ENCODE results near the gene PEX11A. TPM values are rescaled to one million over a fixed set of nuclear protein-coding genes. Genes with fewer than 3 reads are reported as not detected.

Gene PEX11A
- total and polyA plus RNA-seq, 2 of the 8 experiments (the other 6 are each of a cell fraction or from before 2014, with no cell fraction given) = 2.9 to 3.0 TPM

DNA sequence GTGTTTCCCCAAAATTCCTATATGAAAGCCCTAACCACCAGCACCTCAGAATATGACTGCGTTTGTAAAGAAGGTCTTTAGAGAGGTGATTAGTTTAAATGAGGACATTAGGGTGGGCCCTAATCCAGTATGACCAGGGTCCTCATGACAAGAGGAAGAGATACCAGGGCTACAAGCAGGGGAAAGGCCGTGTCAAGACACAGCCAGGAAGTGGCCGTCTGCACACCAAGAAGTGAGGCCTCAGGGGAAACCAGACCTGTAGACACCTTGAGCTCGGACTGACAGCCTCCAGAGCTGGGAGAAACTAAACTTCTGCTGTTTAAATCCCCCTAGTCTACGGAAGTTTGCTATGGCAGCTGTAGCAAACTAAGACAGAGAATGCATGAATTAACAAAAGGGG is 49.5 kb downstream of the PEX11A start:
- WGBS, 2 experiments (ENCODE audit: extremely low coverage in 1 of 2, insufficient coverage in 1 of 2, insufficient read length in 1 of 2, insufficient replicate concordance in 2 of 2, low coverage in 1 of 2, low lambda C conversion rate in 2 of 2, missing lambda C conversion rate in 1 of 2) = 91% methylated on average over 5 of the region's 5 CpGs; no CpG with 5 or more reads in 1 of the 2 experiments
- no peaks in the 10 kb centered on the region for H3K27me3 ChIP-seq (replicated peaks in 1 of 4; ENCODE audit: control insufficient read depth in 3 of 4, extremely low read depth in 1 of 4, insufficient read depth in 3 of 4, low read length in 3 of 4)

More for the DNA sequence above, 49.5 kb downstream of the PEX11A start:
- Histone ChIP-seq H3K36me3 (ENCODE audit: control insufficient read depth in 2 of 4, insufficient read depth in 4 of 4, low read length in 3 of 4) (peaks cover 0 to 28% (median 13%) of the 10 kb centered on the region in 4 experiments; a peak in 5 of 8 replicates), H2AK5ac (ENCODE audit: low read depth, low read length) (no peak overlapping the region), H4K20me1 (replicated peaks in 1 of 2; ENCODE audit: control insufficient read depth in 1 of 2, insufficient read depth in 2 of 2, low read length in 2 of 2) (peaks cover 0 to 2% of the 10 kb centered on the region in 2 experiments), H3K56ac (replicated peaks; ENCODE audit: insufficient read length, low read depth, low read length) (no peak overlapping the region), H2BK120ac (replicated peaks; ENCODE audit: low read depth, low read length) (no peak overlapping the region), H4K8ac (ENCODE audit: extremely low read depth, insufficient read depth, low read length) (no peak overlapping the region), H3K9me3 (ENCODE audit: insufficient read depth in 2 of 2, low read depth in 1 of 2, low read length in 1 of 2) (peaks cover 0 to 4% of the 10 kb centered on the region in 2 experiments; a peak in 2 of 4 replicates), H3K4me1 (replicated peaks in 1 of 4; ENCODE audit: control insufficient read depth in 3 of 4, insufficient read depth in 4 of 4, low read length in 3 of 4) (no peaks in the 10 kb centered on the region), H3K4me3 (ENCODE audit: extremely low read depth in 1 of 4, insufficient read depth in 2 of 4, low read depth in 3 of 4, low read length in 4 of 4) (no peak overlapping the region), H3K9ac (replicated peaks in 1 of 4; ENCODE audit: extremely low read depth in 1 of 4, low read depth in 3 of 4, low read length in 3 of 4) (no peak overlapping the region), H2BK15ac (ENCODE audit: low read length) (no peak overlapping the region), H4K5ac (ENCODE audit: insufficient read length, low read depth, low read length) (no peak overlapping the region), H2BK5ac (ENCODE audit: low read depth, low read length) (no peak overlapping the region), H3K79me2 (ENCODE audit: control insufficient read depth in 1 of 2, insufficient read depth in 2 of 2, low read length in 2 of 2) (no peaks in the 10 kb centered on the region), H4K91ac (replicated peaks; ENCODE audit: insufficient read length, low read length) (no peak overlapping the region), H3K79me1 (ENCODE audit: low read depth, low read length) (no peaks in the 10 kb centered on the region), H3K14ac (ENCODE audit: insufficient read length) (no peak overlapping the region), H3K18ac (ENCODE audit: extremely low read depth, low read length) (no peak overlapping the region), H3K23me2 (ENCODE audit: low read depth, low read length) (no peaks in the 10 kb centered on the region), H2BK20ac (ENCODE audit: low read length) (no peak overlapping the region), H3K23ac (ENCODE audit: insufficient read length) (no peak overlapping the region), H2AFZ (ENCODE audit: low read length) (no peak overlapping the region), H3K4me2 (ENCODE audit: insufficient read depth in 1 of 2, low read depth in 2 of 2, low read length in 2 of 2) (no peak overlapping the region), H2BK12ac (ENCODE audit: low read depth, low read length) (no peak overlapping the region), H3K27ac (ENCODE audit: low read depth, low read length) (no peak overlapping the region), H3K4ac (replicated peaks; ENCODE audit: insufficient read length, low read depth, low read length) (no peak overlapping the region)
- FAIRE-seq = no peak
- TF ChIP-seq POLR2A (IDR thresholded peaks at IDR 0.05; ENCODE audit: control extremely low read depth in 1 of 2, low read depth in 2 of 2, low read length in 2 of 2) (no peak), CEBPB (IDR thresholded peaks at IDR 0.05; ENCODE audit: low read depth, low read length) (no peak), CTBP2 (IDR thresholded peaks at IDR 0.05; ENCODE audit: borderline replicate concordance, insufficient read depth, insufficient read length, low read length) (no peak), RFX5 (IDR thresholded peaks at IDR 0.05; ENCODE audit: borderline replicate concordance, low read depth, low read length) (no peak), CHD1 (IDR thresholded peaks at IDR 0.05; ENCODE audit: low read depth, low read length) (no peak), KDM1A (IDR thresholded peaks at IDR 0.05; ENCODE audit: borderline replicate concordance, low read length) (no peak)
- TF ChIP-seq, protein P1, sequence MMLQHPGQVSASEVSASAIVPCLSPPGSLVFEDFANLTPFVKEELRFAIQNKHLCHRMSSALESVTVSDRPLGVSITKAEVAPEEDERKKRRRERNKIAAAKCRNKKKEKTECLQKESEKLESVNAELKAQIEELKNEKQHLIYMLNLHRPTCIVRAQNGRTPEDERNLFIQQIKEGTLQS (IDR thresholded peaks at IDR 0.05; ENCODE audit: insufficient read depth, low read depth, low read length) = no peak
- ChIA-PET POLR2A (ENCODE audit: partially characterized antibody) (interaction anchor here (1.4 kb wide), 1 partner anchor 12 kb away, joined by 4 read pairs; no protein-coding TSS in a partner anchor), CTCF (ENCODE audit: partially characterized antibody) (no interaction called here)
- DNase-seq (ENCODE audit: low read depth in 1 of 2, low spot score in 2 of 2) = no peak
